ENCODE results near the gene MILR1.
"Not testable (repeated sequence)": the region's sequence is repeated elsewhere in the genome, so short reads cannot be mapped to it uniquely, and the experiment has no call there.

MILR1 gene

DNA sequence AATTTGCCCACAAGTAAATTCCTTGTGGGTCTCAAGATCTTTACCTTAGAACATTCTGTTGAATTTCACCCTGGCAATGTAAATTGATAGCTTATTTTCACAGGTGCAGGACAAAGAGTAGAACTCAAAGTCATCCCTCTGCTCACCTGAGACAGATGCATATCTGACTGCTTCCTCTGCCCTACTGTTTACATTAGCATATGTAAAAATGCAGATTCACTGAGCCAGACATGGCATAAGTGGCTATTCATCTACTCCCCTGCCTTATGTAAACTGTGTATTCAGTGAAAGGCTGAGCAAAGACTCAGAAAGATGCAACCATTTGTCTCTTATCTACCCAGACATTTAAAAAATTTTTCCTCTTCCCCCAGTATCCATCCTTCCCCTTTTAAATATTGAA, 22.3 kb upstream of the MILR1 start:
- DNase-seq (ENCODE audit: low read depth in 2 of 2): no peak

- DNase-seq (ENCODE audit: low read depth in 2 of 2): no peak
Measured at GRCh38 chr17:64428406-64428805, 20.5 kb upstream of the MILR1 start.

GRCh38 chr17:64430036-64430435, 18.9 kb upstream of the MILR1 start:
- DNase-seq (ENCODE audit: low read depth in 2 of 2): not testable (repeated sequence)

DNA sequence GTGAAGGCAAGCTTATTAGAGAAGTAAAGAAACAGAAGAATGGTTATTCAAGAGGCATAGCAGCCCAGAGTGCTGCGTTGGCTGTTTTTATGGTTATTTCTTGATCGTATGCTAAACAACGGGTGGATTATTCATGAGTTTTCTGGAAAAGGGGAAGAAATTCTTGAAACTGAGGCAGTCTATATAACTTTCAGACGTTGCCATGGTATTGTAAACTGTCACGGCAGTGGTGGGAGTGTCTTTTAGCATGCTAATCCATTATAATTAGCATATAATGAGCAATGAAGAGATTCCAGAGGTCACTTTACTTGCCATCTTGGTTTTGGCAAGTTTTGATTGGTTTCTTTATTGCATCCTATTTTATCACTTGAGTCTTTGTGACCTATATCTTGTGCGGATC, 17.4 kb upstream of the MILR1 start:
- DNase-seq (ENCODE audit: low read depth in 2 of 2): no peak

DNA sequence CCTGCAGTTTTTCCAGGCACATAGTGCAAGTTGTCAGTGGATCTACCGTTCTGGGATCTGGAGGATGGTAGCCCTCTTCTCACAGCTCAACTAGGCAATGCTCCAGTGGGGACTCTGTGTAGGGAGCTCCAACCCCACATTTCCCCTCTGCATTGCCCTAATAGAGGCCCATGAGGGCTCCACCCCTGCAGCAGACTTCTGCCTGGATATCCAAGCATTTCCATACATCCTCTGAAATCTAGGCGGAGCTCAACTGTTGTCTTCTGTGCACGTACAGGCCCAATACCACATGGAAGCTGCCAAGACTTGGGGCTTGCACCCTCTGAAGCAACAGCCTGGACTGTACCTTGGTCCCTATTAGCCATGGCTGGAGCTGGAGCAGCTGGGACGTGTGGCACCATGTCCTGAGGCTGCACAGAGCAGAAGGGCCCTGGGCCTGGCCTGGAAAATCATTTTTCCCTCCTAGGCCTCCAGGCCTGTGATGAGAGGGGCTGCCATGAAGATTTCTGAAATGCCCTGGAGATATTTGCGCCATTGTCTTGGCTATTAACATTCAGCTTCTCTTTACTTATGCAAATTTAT, 10.9 kb upstream of the MILR1 start:
- no peak for DNase-seq (ENCODE audit: low read depth in 2 of 2)

DNA sequence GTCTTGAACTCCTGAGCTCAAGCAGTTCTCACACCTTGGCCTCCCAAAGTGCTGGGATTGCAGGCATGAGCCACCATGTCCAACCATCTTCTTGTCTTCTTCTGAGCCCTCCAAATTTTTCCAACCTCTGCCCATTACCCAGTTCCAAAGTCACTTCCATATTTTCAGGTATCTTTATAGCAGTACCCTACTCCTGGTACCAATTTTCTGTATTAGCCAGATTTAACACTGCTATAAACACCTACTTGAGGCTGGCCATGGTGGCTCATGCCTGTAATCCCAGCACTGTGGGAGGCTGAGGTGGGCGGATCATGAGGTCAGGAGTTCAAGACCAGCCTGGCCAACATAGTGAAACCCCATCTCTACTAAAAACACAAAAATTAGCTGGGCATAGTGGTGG, 9.4 kb upstream of the MILR1 start:
- not testable (repeated sequence) for DNase-seq (ENCODE audit: low read depth in 2 of 2)

GRCh38 chr17:64439956-64440355, 9.0 kb upstream of the MILR1 start:
- no peak for DNase-seq (ENCODE audit: low read depth in 2 of 2)

GRCh38 chr17:64441772-64442540, 7.0 kb upstream of the MILR1 start:
- DNase-seq (ENCODE audit: low read depth in 2 of 2): no peak

GRCh38 chr17:64442541-64442971, 6.4 kb upstream of the MILR1 start:
- no peak for DNase-seq (ENCODE audit: low read depth in 2 of 2)

DNA sequence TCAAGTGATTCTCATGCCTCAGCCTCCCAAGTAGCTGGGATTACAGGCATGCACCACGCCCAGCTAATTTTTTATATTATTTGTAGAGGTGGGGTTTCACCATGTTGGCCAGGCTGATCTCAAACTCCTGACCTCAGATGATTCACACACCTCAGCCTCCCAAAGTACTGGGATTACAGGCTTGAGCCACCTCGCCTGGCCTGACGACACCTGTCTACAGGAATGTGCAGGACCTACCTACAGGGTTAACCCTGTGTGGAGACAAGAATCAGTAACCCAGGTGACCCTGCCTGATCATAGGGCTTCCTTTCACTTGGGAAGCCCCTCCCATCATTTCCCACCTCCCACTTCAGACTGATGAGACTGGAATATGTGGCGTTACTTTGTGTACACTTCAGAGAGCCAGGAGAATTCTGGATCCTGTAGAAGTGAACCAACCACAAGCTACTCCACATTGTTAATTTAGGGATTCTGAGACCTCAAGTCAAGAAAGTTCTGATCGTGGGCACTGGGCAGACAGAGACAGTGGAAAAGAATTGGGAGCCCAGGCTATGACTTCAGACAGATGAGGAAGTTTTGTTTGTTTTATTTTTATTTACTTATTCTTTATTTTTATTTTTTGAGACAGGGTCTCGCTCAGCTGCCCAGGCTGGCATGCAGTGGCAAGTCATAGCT, 5.7 kb upstream of the MILR1 start:
- no peak for DNase-seq (ENCODE audit: low read depth in 2 of 2)

- DNase-seq (ENCODE audit: low read depth in 2 of 2): no peak
Measured at GRCh38 chr17:64447526-64447925, 1.4 kb upstream of the MILR1 start.

DNA sequence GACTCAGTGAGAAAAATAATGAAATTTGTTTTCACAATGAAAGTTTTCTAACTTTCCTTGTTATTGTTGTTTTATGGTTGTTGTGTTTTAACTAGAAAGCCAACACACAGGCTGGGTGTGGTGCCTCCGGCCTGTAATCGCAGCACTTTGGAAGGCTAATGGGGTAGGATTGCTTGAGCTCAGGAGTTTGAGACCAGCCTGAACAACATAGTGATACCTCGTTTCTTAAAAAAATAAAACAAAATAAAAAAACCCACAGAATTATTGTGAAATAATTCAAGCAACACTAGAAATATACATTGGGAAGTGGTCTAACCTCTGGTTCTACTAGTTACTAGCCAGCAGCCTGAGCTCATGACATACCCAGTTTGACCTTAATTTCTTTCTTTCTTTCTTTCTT, 630 bp downstream of the MILR1 start:
- no peak for DNase-seq (ENCODE audit: low read depth in 2 of 2)

DNA sequence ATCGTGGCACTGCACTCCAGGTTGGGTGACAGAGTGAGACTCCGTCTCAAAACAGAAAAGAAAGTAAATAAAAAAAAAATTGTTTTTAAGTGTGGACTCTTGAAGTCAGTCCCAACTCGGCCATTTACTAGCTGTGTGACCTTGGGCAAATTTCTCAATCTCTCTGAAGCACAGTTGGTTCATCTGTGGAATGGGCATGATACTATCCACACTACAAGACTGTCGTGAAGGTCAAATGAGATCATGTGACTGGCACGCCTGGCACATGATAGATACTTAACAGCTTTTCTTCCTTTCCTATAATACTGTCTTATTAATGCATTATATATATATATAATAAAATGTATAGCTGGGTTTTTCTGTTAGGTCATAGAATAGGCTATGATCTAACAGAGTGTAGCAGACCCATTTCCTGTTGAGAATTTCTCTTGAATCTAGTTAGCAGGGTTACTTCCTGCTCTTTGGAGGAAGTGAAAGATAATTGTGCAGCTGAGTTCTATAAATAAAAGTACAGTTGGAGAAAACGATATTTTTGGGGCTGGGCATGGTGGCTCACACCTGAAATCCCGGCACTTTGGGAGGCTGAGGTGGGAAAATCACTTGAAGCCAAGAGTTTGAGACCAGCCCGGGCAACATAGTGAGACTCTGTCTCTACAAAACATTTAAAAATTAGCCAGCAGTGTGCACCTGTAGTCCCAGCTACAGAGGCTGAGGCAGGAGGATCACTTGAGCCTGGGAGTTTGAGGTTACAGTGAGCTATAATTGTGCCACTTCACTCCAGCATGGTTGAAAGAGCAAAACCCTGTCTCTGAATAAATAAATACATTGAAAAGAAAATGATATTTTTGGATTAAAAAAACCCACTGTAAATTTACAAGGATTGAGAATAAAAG, 7.3 kb downstream of the MILR1 start:
- no peak for DNase-seq (ENCODE audit: low read depth in 2 of 2)

DNA sequence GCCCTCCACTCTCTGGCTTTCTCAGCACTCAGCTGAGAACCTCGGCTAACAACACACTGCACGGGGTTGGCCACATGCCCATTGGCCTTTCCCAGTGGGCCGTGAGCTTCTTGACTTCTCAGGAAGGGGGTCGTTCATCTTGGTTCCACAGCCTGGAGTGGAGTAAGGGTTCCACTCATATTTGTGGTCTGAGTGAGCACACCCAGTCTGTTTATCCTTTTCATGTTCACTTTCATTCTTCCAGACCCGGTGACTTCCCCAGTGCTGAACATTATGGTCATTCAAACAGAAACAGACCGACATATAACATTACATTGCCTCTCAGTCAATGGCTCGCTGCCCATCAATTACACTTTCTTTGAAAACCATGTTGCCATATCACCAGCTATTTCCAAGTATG, 8.2 kb downstream of the MILR1 start:
- no peak for DNase-seq (ENCODE audit: low read depth in 2 of 2)

DNA sequence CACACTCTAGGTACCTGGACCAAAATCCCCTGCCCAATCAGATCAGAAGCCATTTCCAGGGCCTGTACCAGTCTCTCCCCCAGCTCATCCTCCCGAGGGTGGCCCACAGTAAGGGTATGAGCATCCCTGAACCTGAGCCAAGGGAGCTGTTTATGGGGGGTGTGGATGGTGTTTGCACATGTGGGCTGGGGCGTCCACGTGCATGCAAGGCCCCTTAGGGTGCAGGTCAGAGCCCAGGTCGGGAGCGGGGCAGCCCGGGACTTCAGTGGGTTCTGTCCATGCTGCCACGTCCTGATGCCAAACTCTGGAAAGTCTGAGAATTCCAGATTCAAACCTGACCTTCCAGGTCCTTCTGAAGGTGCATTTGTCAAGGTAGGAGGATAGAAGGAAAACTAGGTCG, 9.8 kb downstream of the MILR1 start:
- no peak for DNase-seq (ENCODE audit: low read depth in 2 of 2)

GRCh38 chr17:64459284-64459747, 10.4 kb downstream of the MILR1 start:
- DNase-seq (ENCODE audit: low read depth in 2 of 2): no peak

DNA sequence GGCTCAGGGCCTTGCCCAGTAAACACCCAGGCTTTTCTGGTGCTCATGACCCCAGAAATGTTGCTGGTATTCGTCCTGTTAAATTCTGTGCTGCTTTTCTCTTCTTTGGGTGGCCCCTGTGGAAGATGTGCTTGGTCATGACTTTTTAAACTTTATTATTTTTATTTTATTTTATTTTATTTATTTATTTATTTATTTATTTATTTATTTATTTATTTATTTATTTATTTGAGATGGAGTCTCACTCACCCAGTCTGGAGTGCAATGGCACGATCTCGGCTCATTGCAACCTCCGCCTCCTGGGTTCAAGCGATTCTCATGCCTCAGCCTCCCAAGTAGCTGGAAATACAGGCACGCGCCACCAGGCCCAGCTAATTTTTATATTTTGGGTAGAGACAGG, 10.9 kb downstream of the MILR1 start:
- DNase-seq (ENCODE audit: low read depth in 2 of 2): not testable (repeated sequence)

- DNase-seq (ENCODE audit: low read depth in 2 of 2): no peak
Measured at GRCh38 chr17:64460955-64461354, 12.0 kb downstream of the MILR1 start.

- DNase-seq (ENCODE audit: low read depth in 2 of 2): no peak
Measured at GRCh38 chr17:64461788-64462187, 12.9 kb downstream of the MILR1 start.

GRCh38 chr17:64466019-64466735, 17.3 kb downstream of the MILR1 start:
- no peak for DNase-seq (ENCODE audit: low read depth in 2 of 2)

GRCh38 chr17:64466834-64467233, 17.9 kb downstream of the MILR1 start:
- not testable (repeated sequence) for DNase-seq (ENCODE audit: low read depth in 2 of 2)

Data from activated CD4-positive, alpha-beta T cell treated with anti-CD3 and anti-CD28 coated beads for 24 hours (primary cell).